H1 (cell line): ENCODE data around the gene DIP2C.

Experiments used
- EGR1 ChIP-seq: IDR thresholded peaks from 2 replicates; pipeline ENCODE4 v1.6.1; 2011; ENCODE audit warnings: low read depth, low read length, borderline replicate concordance
- EP300 ChIP-seq, 2 experiments: IDR thresholded peaks; 1 replicate in 1 of 2; 2 replicates in 1 of 2; pipeline ENCODE4 v1.6.1; 2011 to 2012; ENCODE audit warnings: low read depth in 2 of 2, low read length in 2 of 2, mild to moderate bottlenecking in 2 of 2, borderline replicate concordance in 1 of 2, inconsistent platforms in 1 of 2, moderate library complexity in 1 of 2
- EZH2 ChIP-seq: fragments of 200-600 bp; sonication (generic); IDR thresholded peaks from 2 replicates; pipeline ENCODE4 v1.7.1; 2012; ENCODE audit warnings: low read depth, mild to moderate bottlenecking, moderate library complexity, low read length, inconsistent platforms; ENCODE audit not compliant: severe bottlenecking
- NRF1 ChIP-seq: IDR thresholded peaks from 2 replicates; pipeline ENCODE4 v1.6.1; 2011; ENCODE audit warnings: mild to moderate bottlenecking, low read depth, low read length, improper control_type of control experiment
- POLR2A ChIP-seq, 2 experiments: IDR thresholded peaks; 1 replicate in 1 of 2; 2 replicates in 1 of 2; pipeline ENCODE4 v1.6.1; 2011; ENCODE audit warnings: low read depth in 2 of 2, low read length in 2 of 2, mild to moderate bottlenecking in 2 of 2; ENCODE audit errors: control extremely low read depth in 1 of 2
- POLR2AphosphoS5 ChIP-seq: IDR thresholded peaks from 2 replicates; pipeline ENCODE4 v1.6.1; 2011; ENCODE audit warnings: low read depth, low read length
- RBBP5 ChIP-seq: IDR thresholded peaks from 2 replicates; pipeline ENCODE4 v1.7.1; 2012; ENCODE audit warnings: low read depth, mild to moderate bottlenecking, inconsistent platforms, low read length, moderate library complexity, borderline replicate concordance
- YY1 ChIP-seq: IDR thresholded peaks from 2 replicates; pipeline ENCODE4 v1.6.1; 2011; ENCODE audit warnings: low read depth, mild to moderate bottlenecking, low read length

DNA sequence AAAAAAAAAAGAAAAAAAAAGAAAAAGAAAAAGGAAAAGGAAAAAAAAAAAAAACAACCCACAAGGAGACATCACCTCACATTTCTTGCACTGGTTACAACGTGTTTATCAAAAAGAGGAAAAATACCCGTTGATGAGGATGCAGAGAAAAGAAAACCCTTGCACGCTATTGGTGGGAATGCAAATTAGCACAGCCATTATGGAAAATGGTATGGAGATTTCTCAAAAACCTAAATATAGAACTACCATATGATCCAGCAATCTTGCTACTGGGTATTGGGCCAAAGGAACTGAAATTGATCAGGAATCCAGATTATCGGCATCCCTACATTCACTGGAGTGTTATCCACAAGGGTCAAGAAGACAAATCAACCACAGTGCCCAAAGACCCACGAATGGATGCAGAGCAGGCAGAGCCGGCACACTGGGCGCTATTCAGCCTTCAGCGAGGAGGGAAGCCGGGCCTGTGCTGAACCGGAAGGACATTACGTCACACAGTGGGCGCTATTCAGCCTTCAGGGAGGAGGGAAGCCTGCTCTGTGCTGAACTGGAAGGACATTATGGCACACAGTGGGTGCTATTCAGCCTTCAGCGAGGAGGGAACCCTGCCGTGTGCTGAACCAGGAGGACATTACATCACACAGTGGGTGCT is 295.6 kb downstream of the DIP2C start:
- no peak for TF ChIP-seq POLR2A (IDR thresholded peaks at IDR 0.05; ENCODE audit: control extremely low read depth in 1 of 2, low read depth in 2 of 2, low read length in 2 of 2)
- no peak for TF ChIP-seq YY1
- TF ChIP-seq EP300 (IDR thresholded peaks at IDR 0.05; ENCODE audit: borderline replicate concordance in 1 of 2, low read depth in 2 of 2, low read length in 2 of 2), result no peak
- TF ChIP-seq RBBP5, result no peak
- TF ChIP-seq EZH2, result no peak
- TF ChIP-seq NRF1, result no peak
- no peak for TF ChIP-seq EGR1
- no peak for TF ChIP-seq POLR2AphosphoS5
